Loucy (cell line): Measurements from ENCODE around the gene MORC4.

Source experiments
- CTCF ChIP-seq: fragments of 200-600 bp; sonication (generic); conservative IDR thresholded peaks from 2 replicates; pipeline ENCODE4 v1.5.1; 2014; ENCODE audit warnings: mild to moderate bottlenecking, antibody characterized with exemption, low read length
- EZH2phosphoT487 ChIP-seq: fragments of 200-600 bp; IDR thresholded peaks from 2 replicates; pipeline ENCODE4 v1.6.1; 2018; ENCODE audit warnings: antibody characterized with exemption, mild to moderate bottlenecking, moderate library complexity, borderline replicate concordance

- no peak for TF ChIP-seq CTCF
- TF ChIP-seq EZH2phosphoT487, result no peak
Observed at GRCh38 chrX:106952089-106952488, 47.9 kb downstream of the MORC4 start.
